ENCODE results near the gene NRXN3. TPM values are rescaled to one million over a fixed set of nuclear protein-coding genes. Genes with fewer than 3 reads are reported as not detected.

NRXN3 gene
- total and polyA plus RNA-seq, 5 donors, result 1.5 to 4.7 (median 4.0) TPM

DNA sequence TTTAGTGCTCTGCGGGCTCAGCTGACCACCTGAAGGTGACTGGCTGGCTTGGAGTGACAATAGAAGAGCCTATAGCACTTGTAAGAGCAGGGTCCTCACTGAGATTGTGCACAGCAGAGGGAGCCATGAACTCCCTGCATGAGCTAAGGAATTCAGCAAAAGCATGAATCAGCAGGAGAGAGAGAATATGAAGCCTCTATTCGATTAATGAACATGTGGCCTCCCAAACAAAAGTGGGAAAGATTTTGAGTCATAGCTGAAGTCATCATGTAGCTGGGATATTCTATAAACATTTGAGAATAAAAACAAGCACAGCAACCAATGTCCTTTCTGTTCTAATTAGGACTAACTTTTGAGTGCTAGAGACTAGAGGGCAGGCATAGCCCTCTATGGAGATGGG lies 1414.5 kb downstream of the NRXN3 start:
- Histone ChIP-seq H3K4me1 (ENCODE audit: control insufficient read depth, insufficient read depth, low read length) (no peaks in the 10 kb centered on the region), H3K27me3 (ENCODE audit: control insufficient read depth, insufficient read depth) (no peaks in the 10 kb centered on the region), H3K27ac (ENCODE audit: low read length) (no peak overlapping the region), H3K9me3 (ENCODE audit: control insufficient read depth, low read length) (no peaks in the 10 kb centered on the region), H3K4me3 (ENCODE audit: low read length) (no peak overlapping the region)
- intact Hi-C loops (cut with DNase I), result no loop called here
- no peak for DNase-seq
- no peak for ATAC-seq
- WGBS, result 66% methylated on average over 2 of the region's 2 CpGs

DNA sequence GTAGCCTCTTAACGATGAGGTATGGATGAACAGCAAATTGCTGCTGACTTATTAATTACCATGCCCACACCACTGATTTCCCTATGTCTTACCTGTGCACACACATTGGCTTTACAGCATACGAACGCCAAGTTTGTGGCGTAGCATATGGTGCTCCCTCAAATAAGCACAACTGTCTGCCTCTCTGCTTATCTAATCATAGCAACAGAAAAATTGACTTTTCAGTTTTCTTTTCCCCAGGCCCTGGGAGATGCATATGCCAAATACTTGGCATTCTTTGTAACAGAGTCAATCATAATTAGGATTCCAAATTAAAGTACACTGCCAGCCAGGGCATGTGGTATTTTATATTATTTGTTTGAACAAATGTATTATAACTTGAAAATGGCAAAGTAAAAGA lies 1415.7 kb downstream of the NRXN3 start:
- intact Hi-C loops (cut with DNase I), result no loop called here
- no peak overlapping the region for H3K27ac ChIP-seq (ENCODE audit: low read length)
- DNase-seq (no peak), ATAC-seq (no peak)
- H3K27me3 ChIP-seq (ENCODE audit: control insufficient read depth, insufficient read depth), result no peaks in the 10 kb centered on the region
- H3K4me1 ChIP-seq (ENCODE audit: control insufficient read depth, insufficient read depth, low read length), result no peaks in the 10 kb centered on the region
- no peak overlapping the region for H3K4me3 ChIP-seq (ENCODE audit: low read length)
- no peaks in the 10 kb centered on the region for H3K9me3 ChIP-seq (ENCODE audit: control insufficient read depth, low read length)
- WGBS, result 71% methylated on average over 4 of the region's 4 CpGs

DNA sequence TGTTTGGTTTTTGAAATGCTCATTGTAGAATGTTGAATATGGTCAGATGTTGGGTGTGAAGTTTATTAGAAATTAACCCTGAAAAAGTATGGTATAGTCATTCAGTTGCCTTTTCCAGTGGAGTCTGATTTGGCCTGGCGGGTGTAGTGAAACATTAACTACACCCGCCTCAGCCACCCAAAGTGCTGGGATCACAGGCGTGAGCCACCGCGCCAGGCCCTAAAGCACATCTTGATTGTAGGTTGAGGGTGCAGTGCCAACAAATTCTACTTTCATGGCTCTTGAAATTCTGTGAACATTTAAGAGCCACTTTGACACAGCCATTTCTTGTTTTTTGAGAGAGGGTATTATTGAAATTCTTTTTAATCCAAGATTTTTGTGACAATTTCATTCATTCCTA lies 1416.2 kb downstream of the NRXN3 start:
- Histone ChIP-seq H3K27me3 (ENCODE audit: control insufficient read depth, insufficient read depth) (no peaks in the 10 kb centered on the region), H3K27ac (ENCODE audit: low read length) (no peak overlapping the region), H3K4me3 (ENCODE audit: low read length) (no peak overlapping the region), H3K4me1 (ENCODE audit: control insufficient read depth, insufficient read depth, low read length) (no peaks in the 10 kb centered on the region), H3K9me3 (ENCODE audit: control insufficient read depth, low read length) (no peaks in the 10 kb centered on the region)
- WGBS, result 78% methylated on average over 5 of the region's 5 CpGs
- intact Hi-C loops (cut with DNase I), result no loop called here
- DNase-seq (no peak), ATAC-seq (no peak)

DNA sequence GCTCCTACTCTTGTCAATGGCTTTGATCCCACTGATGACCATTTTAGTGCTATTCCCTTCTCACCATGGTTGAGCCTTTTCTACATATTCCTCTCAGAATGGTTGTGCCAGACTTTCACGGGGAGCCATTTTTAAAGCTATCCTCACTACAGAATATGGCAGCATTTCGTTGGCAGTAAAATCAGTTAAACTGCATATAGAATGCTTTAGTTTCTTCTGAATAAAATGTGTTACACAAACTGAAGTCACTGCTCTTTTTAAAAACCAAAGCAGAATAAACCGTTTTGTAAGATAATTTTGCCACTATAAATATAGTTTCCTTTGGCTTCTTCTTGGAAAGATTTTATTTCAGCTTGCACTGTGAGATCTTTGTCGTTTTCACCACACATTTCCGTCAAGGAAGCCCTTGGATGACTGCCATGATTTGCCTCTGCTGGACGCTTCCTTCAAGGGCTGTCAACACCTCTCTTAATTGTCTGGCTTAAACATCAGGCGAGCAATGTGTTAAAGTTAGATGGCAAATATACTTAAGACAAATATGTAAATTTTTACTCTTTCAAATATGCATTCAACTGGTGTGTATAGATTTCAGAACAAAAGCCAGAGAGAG lies 1416.9 kb downstream of the NRXN3 start:
- peak overlapping the region; percentile 10 for H3K4me3 ChIP-seq (ENCODE audit: low read length)
- DNase-seq, result peak in 2 of 3 donors; percentile 14 to 34
- no peaks in the 10 kb centered on the region for H3K9me3 ChIP-seq (ENCODE audit: control insufficient read depth, low read length)
- no peak for ATAC-seq
- H3K27ac ChIP-seq (ENCODE audit: low read length), result no peak overlapping the region
- intact Hi-C loops (cut with DNase I), result no loop called here
- H3K4me1 ChIP-seq (ENCODE audit: control insufficient read depth, insufficient read depth, low read length), result no peaks in the 10 kb centered on the region
- WGBS, result 10% methylated on average over 7 of the region's 7 CpGs
- H3K27me3 ChIP-seq (ENCODE audit: control insufficient read depth, insufficient read depth), result no peaks in the 10 kb centered on the region

DNA sequence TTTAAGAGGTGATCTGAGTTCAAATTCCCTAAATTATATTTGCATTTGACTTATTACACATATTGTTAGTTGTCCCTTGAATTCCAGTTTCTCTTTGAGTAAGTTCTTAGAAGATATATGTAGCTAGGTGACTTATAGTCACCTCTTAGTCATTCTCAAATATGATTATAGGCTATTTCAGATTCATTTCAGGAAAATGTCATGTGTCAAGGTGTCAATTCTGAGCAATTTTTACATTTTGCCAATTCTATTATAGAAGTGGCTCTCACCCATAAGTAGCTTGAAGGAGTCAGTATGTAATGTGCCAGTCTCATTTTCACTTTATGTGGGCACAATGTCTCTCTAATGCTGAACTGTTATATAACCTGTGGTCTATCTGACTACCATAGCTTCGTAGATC lies 1417.7 kb downstream of the NRXN3 start:
- intact Hi-C loops (cut with DNase I), result no loop called here
- Histone ChIP-seq H3K27ac (ENCODE audit: low read length) (no peak overlapping the region), H3K4me3 (ENCODE audit: low read length) (no peak overlapping the region), H3K4me1 (ENCODE audit: control insufficient read depth, insufficient read depth, low read length) (no peaks in the 10 kb centered on the region), H3K27me3 (ENCODE audit: control insufficient read depth, insufficient read depth) (no peaks in the 10 kb centered on the region), H3K9me3 (ENCODE audit: control insufficient read depth, low read length) (no peaks in the 10 kb centered on the region)
- DNase-seq (no peak), ATAC-seq (no peak)
- WGBS, result 74% methylated on average over 1 of the region's 1 CpG

DNA sequence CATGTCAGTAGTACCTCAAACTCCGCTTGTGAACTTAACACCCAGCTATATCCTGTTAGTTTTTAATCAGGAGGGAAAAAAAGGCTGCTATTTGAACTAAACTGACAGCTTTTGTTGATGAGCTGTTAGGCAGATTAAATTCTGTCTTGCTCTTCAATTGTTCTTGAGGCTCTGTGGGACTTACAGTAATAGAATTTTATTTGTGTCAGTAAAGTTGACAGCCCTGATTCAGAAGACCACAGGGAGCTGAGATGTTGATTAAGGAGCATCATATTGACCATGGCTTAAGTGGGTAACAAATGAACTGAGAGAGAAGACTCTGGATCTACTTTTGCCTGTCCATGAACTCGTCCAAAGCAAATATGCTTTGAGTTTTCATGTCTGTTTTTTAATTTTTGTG lies 1418.2 kb downstream of the NRXN3 start:
- H3K27ac ChIP-seq (ENCODE audit: low read length), result no peak overlapping the region
- DNase-seq (no peak), ATAC-seq (no peak)
- no peak overlapping the region for H3K4me3 ChIP-seq (ENCODE audit: low read length)
- no peaks in the 10 kb centered on the region for H3K27me3 ChIP-seq (ENCODE audit: control insufficient read depth, insufficient read depth)
- intact Hi-C loops (cut with DNase I), result no loop called here
- H3K4me1 ChIP-seq (ENCODE audit: control insufficient read depth, insufficient read depth, low read length), result no peaks in the 10 kb centered on the region
- H3K9me3 ChIP-seq (ENCODE audit: control insufficient read depth, low read length), result no peaks in the 10 kb centered on the region
- WGBS, result 81% methylated on average over 2 of the region's 2 CpGs

DNA sequence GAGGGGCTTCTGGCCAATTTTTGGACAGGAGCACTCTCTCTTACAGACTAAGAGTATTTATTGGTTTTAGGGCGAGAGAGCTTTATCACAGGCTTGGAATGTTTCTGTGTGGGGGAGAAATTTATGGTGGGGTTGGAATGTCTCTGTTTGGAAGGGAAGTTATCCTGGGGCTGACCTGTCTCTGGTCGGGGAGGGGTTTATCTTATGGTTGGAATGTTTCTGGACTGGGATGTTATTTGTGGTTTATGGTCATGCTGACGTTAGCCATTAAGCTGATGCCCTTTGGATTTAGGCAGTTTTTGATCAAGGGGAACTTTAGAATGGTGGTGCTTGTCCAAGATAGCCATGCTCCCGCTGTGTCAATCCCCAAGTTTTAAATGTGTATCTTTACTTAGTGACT lies 1426.4 kb downstream of the NRXN3 start:
- no peak for DNase-seq
- Histone ChIP-seq H3K27me3 (ENCODE audit: control insufficient read depth, insufficient read depth) (no peaks in the 10 kb centered on the region), H3K4me3 (ENCODE audit: low read length) (no peak overlapping the region), H3K9me3 (ENCODE audit: control insufficient read depth, low read length) (no peaks in the 10 kb centered on the region), H3K27ac (ENCODE audit: low read length) (no peak overlapping the region), H3K4me1 (ENCODE audit: control insufficient read depth, insufficient read depth, low read length) (no peaks in the 10 kb centered on the region)
- WGBS, result 60% methylated on average over 4 of the region's 4 CpGs
- intact Hi-C loops (cut with DNase I), result no loop called here
- ATAC-seq, result no peak

DNA sequence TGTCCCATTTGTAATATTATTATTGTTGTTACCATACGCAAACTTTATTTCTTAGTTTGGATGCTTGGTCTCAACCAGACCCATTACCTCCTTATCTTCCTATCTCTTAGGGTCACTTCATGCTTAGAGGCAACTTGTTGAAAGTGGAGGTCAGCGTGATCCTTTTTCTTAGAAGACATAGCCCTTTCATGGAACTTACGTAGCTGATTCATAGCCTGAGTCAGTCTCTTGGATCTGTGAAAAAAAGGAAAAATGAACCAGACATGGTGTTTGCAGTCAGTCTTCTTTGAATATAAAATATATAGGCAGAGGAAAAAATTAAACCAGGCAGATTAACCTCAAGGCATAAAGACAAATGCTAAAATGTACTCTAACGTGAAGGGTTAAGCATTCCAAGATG lies 1427.4 kb downstream of the NRXN3 start:
- Histone ChIP-seq H3K4me3 (ENCODE audit: low read length) (no peak overlapping the region), H3K4me1 (ENCODE audit: control insufficient read depth, insufficient read depth, low read length) (no peaks in the 10 kb centered on the region), H3K9me3 (ENCODE audit: control insufficient read depth, low read length) (no peaks in the 10 kb centered on the region), H3K27ac (ENCODE audit: low read length) (no peak overlapping the region), H3K27me3 (ENCODE audit: control insufficient read depth, insufficient read depth) (no peaks in the 10 kb centered on the region)
- ATAC-seq (no peak), DNase-seq (no peak)
- intact Hi-C loops (cut with DNase I), result no loop called here
- WGBS, result 93% methylated on average over 4 of the region's 4 CpGs

DNA sequence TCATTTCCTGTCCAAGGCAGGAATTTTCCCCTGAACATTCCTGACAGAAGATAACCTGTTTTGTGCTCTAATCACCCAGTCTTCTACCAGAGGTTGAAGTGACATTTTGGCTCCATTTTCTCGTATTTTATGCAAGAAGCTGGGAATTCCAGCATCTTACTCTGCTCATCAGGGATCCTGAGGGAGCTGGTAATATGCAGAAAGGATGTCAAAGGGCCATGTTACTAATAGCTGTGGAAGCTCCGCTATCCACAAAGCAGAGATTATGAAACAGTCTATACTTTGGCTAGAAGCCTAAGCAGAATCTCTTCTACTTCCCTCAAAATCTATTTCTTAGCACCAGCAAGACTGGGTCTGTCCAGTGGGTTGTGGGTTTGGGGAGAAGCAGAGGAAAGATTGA lies 1428.2 kb downstream of the NRXN3 start:
- Histone ChIP-seq H3K27ac (ENCODE audit: low read length) (no peak overlapping the region), H3K9me3 (ENCODE audit: control insufficient read depth, low read length) (no peaks in the 10 kb centered on the region), H3K27me3 (ENCODE audit: control insufficient read depth, insufficient read depth) (no peaks in the 10 kb centered on the region), H3K4me1 (ENCODE audit: control insufficient read depth, insufficient read depth, low read length) (no peaks in the 10 kb centered on the region), H3K4me3 (ENCODE audit: low read length) (no peak overlapping the region)
- ATAC-seq (peak in 1 of 2 donors; percentile 23), DNase-seq (no peak)
- intact Hi-C loops (cut with DNase I), result no loop called here
- WGBS, result 40% methylated on average over 2 of the region's 2 CpGs

DNA sequence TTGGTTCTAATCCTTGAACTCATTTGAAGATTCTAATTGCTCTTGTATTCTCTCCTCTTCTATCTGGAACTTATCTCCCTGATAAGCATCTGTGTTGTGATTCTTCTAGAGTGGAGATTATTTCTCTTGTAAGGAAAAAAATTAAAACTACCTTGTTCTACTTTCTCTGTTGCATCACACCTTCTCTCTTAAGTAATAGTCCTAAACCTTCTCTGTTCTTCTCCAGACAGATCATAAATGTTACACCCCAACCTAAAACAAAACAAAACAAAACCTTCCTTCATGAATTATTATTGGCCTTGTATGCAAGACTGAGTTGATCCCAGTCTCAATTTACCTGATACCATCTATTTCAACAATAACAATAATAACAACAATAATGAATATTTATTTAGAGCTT lies 1429.1 kb downstream of the NRXN3 start:
- intact Hi-C loops (cut with DNase I), result no loop called here
- H3K4me3 ChIP-seq (ENCODE audit: low read length), result no peak overlapping the region
- no peak overlapping the region for H3K27ac ChIP-seq (ENCODE audit: low read length)
- H3K9me3 ChIP-seq (ENCODE audit: control insufficient read depth, low read length), result no peaks in the 10 kb centered on the region
- no peaks in the 10 kb centered on the region for H3K4me1 ChIP-seq (ENCODE audit: control insufficient read depth, insufficient read depth, low read length)
- DNase-seq (no peak), ATAC-seq (no peak)
- H3K27me3 ChIP-seq (ENCODE audit: control insufficient read depth, insufficient read depth), result no peaks in the 10 kb centered on the region

DNA sequence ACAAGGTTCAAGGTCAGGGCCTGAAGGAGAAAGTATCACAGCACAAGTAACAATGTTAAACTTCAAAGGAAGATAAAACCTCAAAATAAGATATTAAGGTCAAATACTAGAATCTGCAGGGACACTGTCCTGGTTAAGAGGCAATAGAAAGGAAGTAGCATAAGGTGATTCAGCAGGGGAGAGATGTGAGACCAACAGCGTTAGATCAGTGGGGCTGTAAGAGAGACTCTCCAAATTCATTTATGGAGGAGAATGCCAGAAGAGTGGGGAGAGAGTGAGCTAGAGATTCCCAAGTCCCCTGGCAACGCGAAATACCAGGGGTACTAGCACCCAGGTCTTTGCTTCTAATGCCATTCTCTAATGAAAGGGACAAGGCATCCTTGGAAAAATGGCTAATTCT lies 1430.2 kb downstream of the NRXN3 start:
- intact Hi-C loops (cut with DNase I), result no loop called here

DNA sequence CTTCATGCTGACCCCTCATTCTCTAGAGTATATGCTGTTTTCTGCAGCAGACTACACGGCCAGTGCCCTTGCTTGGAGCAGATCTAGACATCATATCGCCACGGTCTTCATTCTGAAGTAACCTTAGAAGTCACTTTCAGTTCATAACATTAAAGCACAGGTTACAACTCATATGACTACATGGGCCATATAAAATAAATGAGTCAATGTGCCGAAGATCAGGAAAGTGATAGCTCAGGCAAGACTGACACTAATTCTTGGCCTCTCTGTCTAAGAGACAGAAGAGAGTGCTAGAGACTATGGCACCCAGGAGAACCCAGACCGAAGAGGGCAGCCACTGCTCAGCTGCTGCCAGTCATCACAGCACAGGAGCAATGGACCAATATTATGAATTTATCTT lies 1431.4 kb downstream of the NRXN3 start:
- Histone ChIP-seq H3K9me3 (ENCODE audit: control insufficient read depth, low read length) (no peaks in the 10 kb centered on the region), H3K27me3 (ENCODE audit: control insufficient read depth, insufficient read depth) (no peaks in the 10 kb centered on the region), H3K4me1 (ENCODE audit: control insufficient read depth, insufficient read depth, low read length) (no peaks in the 10 kb centered on the region), H3K4me3 (ENCODE audit: low read length) (no peak overlapping the region), H3K27ac (ENCODE audit: low read length) (no peak overlapping the region)
- no peak for DNase-seq
- 84% methylated on average over 5 of the region's 5 CpGs for WGBS
- no peak for ATAC-seq
- intact Hi-C loops (cut with DNase I), result no loop called here

More for the DNA sequence above, 1430.2 kb downstream of the NRXN3 start:
- DNase-seq, result no peak
- Histone ChIP-seq H3K4me1 (ENCODE audit: control insufficient read depth, insufficient read depth, low read length) (no peaks in the 10 kb centered on the region), H3K9me3 (ENCODE audit: control insufficient read depth, low read length) (no peaks in the 10 kb centered on the region), H3K4me3 (ENCODE audit: low read length) (no peak overlapping the region), H3K27me3 (ENCODE audit: control insufficient read depth, insufficient read depth) (no peaks in the 10 kb centered on the region), H3K27ac (ENCODE audit: low read length) (no peak overlapping the region)
- no peak for ATAC-seq
- WGBS, result 85% methylated on average over 3 of the region's 3 CpGs
